ENCODE results near the gene WSCD2.

Gene WSCD2

DNA sequence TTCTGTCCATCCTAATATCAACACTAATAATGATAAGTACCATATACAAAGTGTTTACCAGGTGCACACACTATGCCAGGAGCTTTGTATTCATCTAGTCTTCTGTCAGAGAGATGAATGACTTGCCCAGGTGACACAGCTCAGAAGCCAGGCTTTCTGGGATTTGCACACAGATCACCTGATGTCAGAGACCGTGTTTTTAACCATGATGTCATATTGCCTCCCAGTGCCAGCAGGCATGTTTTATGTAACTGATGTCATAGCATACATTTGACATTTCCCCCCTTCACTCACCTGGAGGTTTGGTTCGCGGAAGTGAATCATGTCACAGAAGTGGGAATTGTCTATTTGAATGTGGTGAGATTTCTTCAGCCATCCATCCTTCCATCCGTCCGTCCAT is 5.7 kb downstream of the WSCD2 start:
- Histone ChIP-seq H3K27me3 (ENCODE audit: control insufficient read depth, insufficient read depth, low read length) (peaks cover 16% of the 10 kb centered on the region), H3K9me3 (ENCODE audit: control insufficient read depth, insufficient read depth, low read length) (no peaks in the 10 kb centered on the region), H3K4me1 (ENCODE audit: control insufficient read depth, insufficient read depth, low read length) (peaks cover 3% of the 10 kb centered on the region), H3K9ac (ENCODE audit: low read depth, low read length) (no peak overlapping the region), H3K36me3 (ENCODE audit: control insufficient read depth, insufficient read depth, low read length) (no peaks in the 10 kb centered on the region), H3K4me3 (ENCODE audit: low read depth, low read length) (no peak overlapping the region)

DNA sequence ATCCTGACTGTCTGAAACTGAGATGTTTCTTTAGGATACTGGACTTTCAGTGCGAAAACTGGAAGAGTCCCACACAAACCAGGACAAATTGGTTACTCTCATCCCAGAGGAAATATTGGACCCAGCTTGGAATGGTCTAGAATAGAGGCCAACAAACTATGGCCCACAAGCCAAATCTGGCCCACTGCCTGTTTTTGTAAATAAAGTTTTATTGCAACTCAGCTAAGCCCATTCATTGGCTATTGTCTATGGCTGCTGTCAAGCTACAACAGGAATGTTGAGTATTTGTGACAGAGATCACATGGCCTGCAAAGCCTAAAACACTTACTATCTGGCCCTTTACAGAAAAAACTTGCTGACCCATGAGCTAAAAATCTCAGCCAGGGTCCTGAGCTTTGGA is 6.5 kb downstream of the WSCD2 start:
- Histone ChIP-seq H3K36me3 (ENCODE audit: control insufficient read depth, insufficient read depth, low read length) (no peaks in the 10 kb centered on the region), H3K27me3 (ENCODE audit: control insufficient read depth, insufficient read depth, low read length) (peaks cover 8% of the 10 kb centered on the region), H3K9ac (ENCODE audit: low read depth, low read length) (no peak overlapping the region), H3K4me1 (ENCODE audit: control insufficient read depth, insufficient read depth, low read length) (peaks cover 3% of the 10 kb centered on the region), H3K4me3 (ENCODE audit: low read depth, low read length) (no peak overlapping the region), H3K9me3 (ENCODE audit: control insufficient read depth, insufficient read depth, low read length) (no peaks in the 10 kb centered on the region)

DNA sequence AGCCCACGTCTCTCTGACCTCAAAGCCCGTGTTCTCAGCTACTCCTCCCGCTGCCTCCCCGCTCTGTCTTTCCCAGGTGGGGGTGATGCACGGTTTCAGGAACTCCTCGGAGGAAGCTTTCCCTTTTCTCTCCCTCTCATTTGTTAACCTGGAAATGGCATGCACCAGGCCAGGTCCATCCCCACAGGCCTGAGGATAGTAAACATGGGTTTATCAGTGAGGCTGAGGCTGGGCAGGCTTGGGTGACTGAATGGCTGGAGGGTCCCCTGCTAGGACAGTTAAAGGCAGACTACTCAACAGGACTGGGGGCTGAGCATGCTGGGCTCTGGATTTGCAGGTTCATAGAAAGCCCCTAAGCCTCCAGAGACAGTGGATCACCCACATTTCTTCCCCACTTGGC is 7.6 kb downstream of the WSCD2 start:
- H3K4me1 ChIP-seq (ENCODE audit: control insufficient read depth, insufficient read depth, low read length), result peaks cover 3% of the 10 kb centered on the region
- no peak overlapping the region for H3K4me3 ChIP-seq (ENCODE audit: low read depth, low read length)
- no peaks in the 10 kb centered on the region for H3K27me3 ChIP-seq (ENCODE audit: control insufficient read depth, insufficient read depth, low read length)
- H3K9me3 ChIP-seq (ENCODE audit: control insufficient read depth, insufficient read depth, low read length), result no peaks in the 10 kb centered on the region
- no peaks in the 10 kb centered on the region for H3K36me3 ChIP-seq (ENCODE audit: control insufficient read depth, insufficient read depth, low read length)
- no peak overlapping the region for H3K9ac ChIP-seq (ENCODE audit: low read depth, low read length)

DNA sequence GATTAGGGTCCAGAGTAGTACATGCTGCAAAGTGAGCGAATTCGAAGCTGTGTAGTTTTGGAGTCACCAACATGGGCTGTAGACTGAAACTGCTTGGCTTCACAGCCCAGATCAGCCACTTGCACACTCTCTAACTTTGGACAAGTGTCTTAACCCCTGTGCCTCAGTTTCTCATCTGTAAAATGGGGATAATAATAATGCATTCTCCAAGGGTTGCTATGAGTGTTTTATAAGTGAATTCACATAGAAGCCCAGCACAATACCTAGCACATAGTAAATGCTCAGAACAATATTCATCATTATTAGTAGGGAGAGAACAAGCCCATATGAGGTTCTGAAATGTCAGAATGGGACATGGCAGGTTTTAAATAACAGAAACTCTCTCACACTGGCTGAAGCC is 10.4 kb downstream of the WSCD2 start:
- no peaks in the 10 kb centered on the region for H3K36me3 ChIP-seq (ENCODE audit: control insufficient read depth, insufficient read depth, low read length)
- no peaks in the 10 kb centered on the region for H3K27me3 ChIP-seq (ENCODE audit: control insufficient read depth, insufficient read depth, low read length)
- peaks cover 3% of the 10 kb centered on the region for H3K4me1 ChIP-seq (ENCODE audit: control insufficient read depth, insufficient read depth, low read length)
- no peak overlapping the region for H3K9ac ChIP-seq (ENCODE audit: low read depth, low read length)
- no peaks in the 10 kb centered on the region for H3K9me3 ChIP-seq (ENCODE audit: control insufficient read depth, insufficient read depth, low read length)
- H3K4me3 ChIP-seq (ENCODE audit: low read depth, low read length), result no peak overlapping the region

DNA sequence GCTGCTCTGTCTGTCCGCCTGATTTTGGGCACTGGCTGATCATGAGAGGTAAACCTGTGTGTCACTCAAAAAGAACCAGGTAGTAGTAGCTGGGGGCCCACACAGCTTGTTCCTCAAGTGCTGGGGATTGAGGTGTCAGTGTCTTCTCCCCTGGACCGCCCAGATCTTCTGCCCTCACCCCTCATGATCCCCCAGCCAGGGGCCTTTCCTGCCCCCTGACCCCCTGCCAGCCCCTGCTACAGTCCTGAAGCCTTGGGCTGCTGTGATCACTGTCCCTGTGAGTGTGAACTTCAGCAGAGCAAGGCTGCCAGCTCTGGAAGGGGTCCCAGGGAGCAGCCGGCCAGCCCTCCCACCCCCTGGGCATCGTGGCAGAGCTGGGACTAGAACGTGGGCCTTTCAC is 11.4 kb downstream of the WSCD2 start:
- Histone ChIP-seq H3K9ac (ENCODE audit: low read depth, low read length) (no peak overlapping the region), H3K27me3 (ENCODE audit: control insufficient read depth, insufficient read depth, low read length) (no peaks in the 10 kb centered on the region), H3K4me3 (ENCODE audit: low read depth, low read length) (no peak overlapping the region), H3K9me3 (ENCODE audit: control insufficient read depth, insufficient read depth, low read length) (no peaks in the 10 kb centered on the region), H3K36me3 (ENCODE audit: control insufficient read depth, insufficient read depth, low read length) (no peaks in the 10 kb centered on the region), H3K4me1 (ENCODE audit: control insufficient read depth, insufficient read depth, low read length) (peaks cover 3% of the 10 kb centered on the region)

DNA sequence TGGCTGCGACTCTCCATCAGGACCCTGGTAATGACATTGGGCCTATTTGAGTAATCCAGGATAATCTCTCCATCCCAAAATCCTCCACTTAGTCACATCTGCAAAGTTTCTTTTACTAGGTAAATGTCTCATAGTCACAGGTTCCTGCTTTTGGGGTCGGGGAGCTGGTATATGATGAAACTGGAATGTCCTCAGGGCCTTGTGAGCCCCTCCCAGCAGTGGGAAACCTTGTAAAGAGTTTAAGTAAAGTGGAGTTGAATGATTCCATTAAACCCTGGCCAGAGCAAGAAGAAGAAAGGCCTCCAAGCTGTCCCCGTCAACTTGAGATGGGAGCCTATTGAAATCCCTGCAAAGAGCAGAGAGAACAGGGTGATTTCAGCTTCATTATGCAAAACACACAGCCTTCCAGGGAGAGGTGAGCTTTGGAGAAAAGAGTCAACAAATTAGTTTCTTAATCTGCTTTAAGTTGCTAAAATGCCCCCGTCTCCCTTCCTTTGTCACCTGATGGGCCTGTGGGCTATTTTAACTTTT is 12.6 kb downstream of the WSCD2 start:
- no peaks in the 10 kb centered on the region for H3K9me3 ChIP-seq (ENCODE audit: control insufficient read depth, insufficient read depth, low read length)
- no peak overlapping the region for H3K4me3 ChIP-seq (ENCODE audit: low read depth, low read length)
- no peaks in the 10 kb centered on the region for H3K27me3 ChIP-seq (ENCODE audit: control insufficient read depth, insufficient read depth, low read length)
- peaks cover 3% of the 10 kb centered on the region for H3K4me1 ChIP-seq (ENCODE audit: control insufficient read depth, insufficient read depth, low read length)
- no peak overlapping the region for H3K9ac ChIP-seq (ENCODE audit: low read depth, low read length)
- no peaks in the 10 kb centered on the region for H3K36me3 ChIP-seq (ENCODE audit: control insufficient read depth, insufficient read depth, low read length)

DNA sequence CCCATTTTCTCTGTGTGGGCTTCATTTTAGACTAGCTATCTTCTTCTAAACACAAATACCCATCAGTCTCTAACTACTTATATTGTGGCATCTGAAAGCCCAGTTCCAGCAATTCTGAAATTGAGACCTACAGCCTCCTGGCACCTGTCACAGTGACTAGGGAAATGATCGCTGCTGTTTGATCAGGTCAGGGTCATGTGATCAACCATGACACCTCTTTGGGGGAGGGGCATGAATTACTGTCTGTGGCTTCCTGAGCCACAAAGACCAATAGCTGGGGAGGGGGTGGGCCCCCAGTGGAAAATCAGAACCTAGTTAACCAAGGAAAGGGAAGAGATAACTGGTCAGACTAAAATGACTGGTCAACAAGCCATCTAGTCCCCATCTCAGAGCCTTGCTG is 14.1 kb downstream of the WSCD2 start:
- H3K4me1 ChIP-seq (ENCODE audit: control insufficient read depth, insufficient read depth, low read length), result no peaks in the 10 kb centered on the region
- H3K9ac ChIP-seq (ENCODE audit: low read depth, low read length), result no peak overlapping the region
- no peak overlapping the region for H3K4me3 ChIP-seq (ENCODE audit: low read depth, low read length)
- no peaks in the 10 kb centered on the region for H3K36me3 ChIP-seq (ENCODE audit: control insufficient read depth, insufficient read depth, low read length)
- no peaks in the 10 kb centered on the region for H3K9me3 ChIP-seq (ENCODE audit: control insufficient read depth, insufficient read depth, low read length)
- H3K27me3 ChIP-seq (ENCODE audit: control insufficient read depth, insufficient read depth, low read length), result no peaks in the 10 kb centered on the region

DNA sequence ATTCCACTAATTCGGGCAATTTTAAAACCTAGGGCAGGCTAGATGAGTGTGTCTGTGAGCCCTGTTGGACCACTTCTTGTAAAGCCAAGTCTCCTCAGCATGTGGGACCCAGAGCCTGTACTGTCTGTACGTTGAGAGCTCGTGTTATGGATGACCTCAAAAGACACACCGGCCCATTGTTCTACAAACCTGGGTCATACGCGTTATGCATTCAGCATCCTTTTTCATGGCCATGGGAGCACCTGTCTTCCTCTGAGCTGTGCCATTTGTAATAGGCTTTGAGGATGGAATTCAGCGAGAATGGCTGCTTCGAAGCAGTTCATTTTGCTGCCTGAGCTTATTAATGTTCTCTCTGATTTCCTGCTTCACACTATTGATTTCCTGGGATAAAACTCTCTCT is 15.0 kb downstream of the WSCD2 start:
- no peaks in the 10 kb centered on the region for H3K9me3 ChIP-seq (ENCODE audit: control insufficient read depth, insufficient read depth, low read length)
- no peaks in the 10 kb centered on the region for H3K36me3 ChIP-seq (ENCODE audit: control insufficient read depth, insufficient read depth, low read length)
- H3K4me1 ChIP-seq (ENCODE audit: control insufficient read depth, insufficient read depth, low read length), result no peaks in the 10 kb centered on the region
- no peak overlapping the region for H3K9ac ChIP-seq (ENCODE audit: low read depth, low read length)
- H3K4me3 ChIP-seq (ENCODE audit: low read depth, low read length), result no peak overlapping the region
- no peaks in the 10 kb centered on the region for H3K27me3 ChIP-seq (ENCODE audit: control insufficient read depth, insufficient read depth, low read length)

DNA sequence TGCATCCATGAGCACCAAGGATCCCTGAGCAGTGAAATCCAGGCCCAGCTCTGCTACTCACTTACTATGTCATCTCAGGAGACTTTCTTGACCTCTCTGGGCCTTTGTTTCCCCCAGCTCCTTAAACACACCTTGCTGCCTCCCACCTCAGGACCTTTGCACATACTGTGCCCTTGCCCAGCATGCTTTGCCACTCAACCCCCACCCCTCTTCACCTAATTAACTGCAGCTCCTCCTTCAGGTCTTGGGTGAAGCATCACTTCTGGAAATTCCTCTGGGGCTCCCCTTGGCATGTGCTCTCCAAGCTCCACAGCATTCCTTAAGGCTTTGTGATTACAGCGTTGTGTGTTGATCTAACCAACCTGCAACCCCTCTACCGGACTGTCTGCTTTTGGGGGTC is 15.9 kb downstream of the WSCD2 start:
- Histone ChIP-seq H3K9me3 (ENCODE audit: control insufficient read depth, insufficient read depth, low read length) (no peaks in the 10 kb centered on the region), H3K9ac (ENCODE audit: low read depth, low read length) (no peak overlapping the region), H3K4me3 (ENCODE audit: low read depth, low read length) (no peak overlapping the region), H3K36me3 (ENCODE audit: control insufficient read depth, insufficient read depth, low read length) (no peaks in the 10 kb centered on the region), H3K27me3 (ENCODE audit: control insufficient read depth, insufficient read depth, low read length) (no peaks in the 10 kb centered on the region), H3K4me1 (ENCODE audit: control insufficient read depth, insufficient read depth, low read length) (no peaks in the 10 kb centered on the region)

DNA sequence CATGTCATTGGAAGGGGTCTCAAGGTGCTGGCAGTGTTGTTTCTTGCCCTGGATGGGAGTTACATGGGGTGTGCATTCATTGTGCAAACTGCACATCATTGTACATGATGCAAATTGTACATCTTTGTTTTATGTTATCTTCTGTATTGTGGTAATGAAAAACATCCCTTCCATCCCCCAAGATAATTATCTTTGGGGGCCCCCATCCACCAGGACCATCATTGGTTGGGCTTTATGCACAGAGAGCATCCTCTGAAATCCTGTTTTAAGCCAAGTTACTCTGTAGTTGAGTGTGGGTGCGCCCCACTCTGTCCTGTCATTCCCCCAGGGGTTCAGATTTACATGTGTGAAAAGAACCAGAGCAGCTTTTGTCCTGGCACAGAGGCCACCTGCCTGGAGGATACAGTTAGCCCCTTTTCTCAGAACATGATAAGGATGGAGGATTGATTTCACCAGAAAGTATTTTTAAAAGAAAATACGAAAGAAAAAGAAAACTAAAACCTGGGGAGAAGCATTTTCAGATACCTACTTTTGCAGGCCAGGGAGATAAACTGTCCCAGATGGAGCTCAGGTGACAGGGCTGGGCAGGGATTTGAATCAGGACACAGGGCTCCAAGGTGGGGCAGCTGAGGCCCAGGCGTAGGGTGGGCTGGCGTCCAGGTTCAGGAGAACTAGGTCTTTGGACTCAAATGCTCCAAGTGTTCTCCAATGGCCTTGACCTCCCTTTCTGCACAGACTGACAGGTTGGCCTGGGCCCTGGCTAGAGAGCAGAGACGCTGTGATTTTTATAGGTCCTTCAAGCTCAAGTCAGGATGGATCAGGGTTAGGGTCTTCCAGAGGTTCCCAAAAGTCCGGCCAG is 17.2 kb downstream of the WSCD2 start:
- Histone ChIP-seq H3K9me3 (ENCODE audit: control insufficient read depth, insufficient read depth, low read length) (no peaks in the 10 kb centered on the region), H3K36me3 (ENCODE audit: control insufficient read depth, insufficient read depth, low read length) (no peaks in the 10 kb centered on the region), H3K4me1 (ENCODE audit: control insufficient read depth, insufficient read depth, low read length) (no peaks in the 10 kb centered on the region), H3K4me3 (ENCODE audit: low read depth, low read length) (no peak overlapping the region), H3K9ac (ENCODE audit: low read depth, low read length) (no peak overlapping the region), H3K27me3 (ENCODE audit: control insufficient read depth, insufficient read depth, low read length) (no peaks in the 10 kb centered on the region)

DNA sequence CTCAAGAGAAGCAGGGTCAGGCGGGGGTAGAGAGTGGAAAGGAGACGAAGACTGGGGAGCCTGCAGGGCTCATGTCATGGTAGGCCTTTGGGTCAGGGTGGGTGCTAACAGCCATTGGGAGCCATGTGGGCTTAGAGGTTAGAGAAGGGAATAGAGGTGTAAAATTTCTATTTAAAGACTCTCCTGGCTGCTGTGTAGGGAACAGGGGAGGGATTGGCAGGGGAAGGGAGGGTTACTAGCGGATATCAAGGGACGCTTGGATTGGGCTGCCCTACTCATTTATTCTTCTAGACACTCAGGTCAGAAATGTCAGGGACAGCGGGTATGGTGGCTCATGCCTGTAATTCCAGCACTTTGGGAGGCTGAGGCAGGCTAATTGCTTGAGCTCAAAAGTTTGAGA is 18.2 kb downstream of the WSCD2 start:
- peaks cover 3% of the 10 kb centered on the region for H3K4me1 ChIP-seq (ENCODE audit: control insufficient read depth, insufficient read depth, low read length)
- no peaks in the 10 kb centered on the region for H3K36me3 ChIP-seq (ENCODE audit: control insufficient read depth, insufficient read depth, low read length)
- H3K9ac ChIP-seq (ENCODE audit: low read depth, low read length), result no peak overlapping the region
- H3K9me3 ChIP-seq (ENCODE audit: control insufficient read depth, insufficient read depth, low read length), result no peaks in the 10 kb centered on the region
- no peaks in the 10 kb centered on the region for H3K27me3 ChIP-seq (ENCODE audit: control insufficient read depth, insufficient read depth, low read length)
- H3K4me3 ChIP-seq (ENCODE audit: low read depth, low read length), result no peak overlapping the region

DNA sequence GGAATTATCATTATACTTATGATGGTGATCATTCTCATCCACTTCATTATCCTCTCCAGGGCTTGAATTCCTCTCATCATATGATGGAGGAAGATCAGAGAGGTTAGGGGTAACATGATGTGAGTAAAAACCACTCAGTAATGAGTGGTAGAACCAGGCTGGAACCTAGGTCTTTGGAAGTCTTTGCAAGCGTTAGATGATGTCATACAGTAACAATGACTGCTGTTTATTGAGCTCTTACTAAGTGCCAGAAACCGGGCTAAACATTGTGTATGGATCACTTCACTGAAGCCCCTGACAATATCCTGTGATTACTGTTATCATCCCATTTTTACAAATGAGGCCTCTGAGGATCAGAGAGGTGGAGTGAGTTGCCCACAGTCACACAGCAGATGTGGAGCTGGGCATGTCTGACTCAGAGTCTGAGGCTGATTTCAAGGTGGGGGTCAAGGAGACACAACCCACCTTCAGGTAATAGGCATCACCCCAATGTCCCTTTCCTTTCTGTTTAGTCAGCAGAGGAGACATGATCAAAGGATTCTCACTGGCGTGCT is 19.5 kb downstream of the WSCD2 start:
- peaks cover 3% of the 10 kb centered on the region for H3K4me1 ChIP-seq (ENCODE audit: control insufficient read depth, insufficient read depth, low read length)
- no peak overlapping the region for H3K9ac ChIP-seq (ENCODE audit: low read depth, low read length)
- no peaks in the 10 kb centered on the region for H3K9me3 ChIP-seq (ENCODE audit: control insufficient read depth, insufficient read depth, low read length)
- H3K27me3 ChIP-seq (ENCODE audit: control insufficient read depth, insufficient read depth, low read length), result no peaks in the 10 kb centered on the region
- no peaks in the 10 kb centered on the region for H3K36me3 ChIP-seq (ENCODE audit: control insufficient read depth, insufficient read depth, low read length)
- H3K4me3 ChIP-seq (ENCODE audit: low read depth, low read length), result no peak overlapping the region

Measured in iPS-15b (cell line).